HepG2 (cell line): ENCODE results near the gene PCNP. TPM values are rescaled to one million over a fixed set of nuclear protein-coding genes. Genes with fewer than 3 reads are reported as not detected.
A peak's percentile ranks its signal among the peaks of the same experiment; 100 is the strongest.

Experiments
- ATF5 ChIP-seq: sonication (generic); formaldehyde crosslinking; IDR thresholded peaks from 2 replicates; pipeline ENCODE4 v1.4.0; 2020; ENCODE audit warnings: mild to moderate bottlenecking, low read depth, missing genetic modification reagents
- CENPBD1 ChIP-seq: sonication (generic); formaldehyde crosslinking; IDR thresholded peaks from 2 replicates; pipeline ENCODE4 v1.8.0; 2022; ENCODE audit warnings: missing genetic modification reagents, low read depth, mild to moderate bottlenecking, borderline replicate concordance
- CERS6 ChIP-seq: sonication (generic); formaldehyde crosslinking; IDR thresholded peaks from 2 replicates; pipeline ENCODE4 v1.5.0; 2020; ENCODE audit warnings: missing genetic modification reagents
- GPN1 ChIP-seq: sonication (generic); formaldehyde crosslinking; IDR thresholded peaks from 2 replicates; pipeline ENCODE4 v1.5.1; 2020; ENCODE audit warnings: missing genetic modification reagents, borderline replicate concordance
- HNF4G ChIP-seq, 2 experiments: sonication (generic) in 1 of 2; formaldehyde crosslinking in 1 of 2; IDR thresholded peaks; 2 replicates each; pipeline versions ENCODE4 v1.4.0 to v1.6.1; 2011 to 2020; ENCODE audit warnings: borderline replicate concordance in 2 of 2, low read depth in 2 of 2, mild to moderate bottlenecking in 2 of 2, low read length in 1 of 2, missing genetic modification reagents in 1 of 2, moderate library complexity in 1 of 2
- MTF1 ChIP-seq: sonication (generic); formaldehyde crosslinking; IDR thresholded peaks from 2 replicates; pipeline ENCODE4 v1.5.0; 2020; ENCODE audit warnings: missing genetic modification reagents
- NR2F1 ChIP-seq, 2 experiments: fragments of 450-650 bp in 1 of 2; formaldehyde crosslinking in 1 of 2; IDR thresholded peaks; 2 replicates each; pipeline versions ENCODE4 v1.5.0 to v1.6.1; 2016 to 2020; ENCODE audit warnings: mild to moderate bottlenecking in 1 of 2, missing compliant biosample characterization in 1 of 2, missing genetic modification reagents in 1 of 2, moderate library complexity in 1 of 2
- PLSCR1 ChIP-seq: sonication (generic); formaldehyde crosslinking; IDR thresholded peaks from 2 replicates; pipeline ENCODE4 v1.5.0; 2020; ENCODE audit warnings: missing genetic modification reagents, mild to moderate bottlenecking, borderline replicate concordance
- STAT6 ChIP-seq: sonication (generic); formaldehyde crosslinking; IDR thresholded peaks from 2 replicates; pipeline ENCODE4 v1.4.0; 2020; ENCODE audit warnings: missing genetic modification reagents, mild to moderate bottlenecking, borderline replicate concordance
- TBX3 ChIP-seq: fragments of 450-650 bp; IDR thresholded peaks from 2 replicates; pipeline ENCODE4 v1.6.1; 2017; ENCODE audit warnings: antibody characterized with exemption, mild to moderate bottlenecking, inconsistent platforms, borderline replicate concordance
- THAP11 ChIP-seq: IDR thresholded peaks from 2 replicates; pipeline ENCODE4 v1.6.1; 2016; ENCODE audit warnings: missing biosample characterization, missing genetic modification reagents
- ZBTB21 ChIP-seq: sonication (generic); formaldehyde crosslinking; IDR thresholded peaks from 2 replicates; pipeline ENCODE4 v1.4.0; 2020; ENCODE audit warnings: missing genetic modification reagents
- ZFP91 ChIP-seq: sonication (generic); formaldehyde crosslinking; IDR thresholded peaks from 2 replicates; pipeline ENCODE4 v1.9.0; 2022; ENCODE audit warnings: missing genetic modification reagents, mild to moderate bottlenecking, borderline replicate concordance
- ZGPAT ChIP-seq: IDR thresholded peaks from 2 replicates; pipeline ENCODE4 v1.6.1; 2016; ENCODE audit warnings: mild to moderate bottlenecking
- ZMYM4 ChIP-seq: sonication (generic); formaldehyde crosslinking; IDR thresholded peaks from 2 replicates; pipeline ENCODE4 v1.8.1; 2023; ENCODE audit warnings: mild to moderate bottlenecking, missing genetic modification reagents
- ZNF501 ChIP-seq: sonication (generic); formaldehyde crosslinking; IDR thresholded peaks from 2 replicates; pipeline ENCODE4 v1.5.1; 2020; ENCODE audit warnings: mild to moderate bottlenecking, moderate library complexity, missing genetic modification reagents
- ZNF546 ChIP-seq: sonication (generic); formaldehyde crosslinking; conservative IDR thresholded peaks from 2 replicates; pipeline ENCODE4 v1.8.1; 2023; ENCODE audit warnings: mild to moderate bottlenecking, missing genetic modification reagents
- ZNF7 ChIP-seq: IDR thresholded peaks from 2 replicates; pipeline ENCODE4 v1.6.1; 2016; ENCODE audit warnings: missing biosample characterization, missing genetic modification reagents
- ZNF713 ChIP-seq: sonication (generic); formaldehyde crosslinking; IDR thresholded peaks from 2 replicates; pipeline ENCODE4 v1.4.0; 2020; ENCODE audit warnings: mild to moderate bottlenecking, missing genetic modification reagents
- polyA plus RNA-seq, 8 experiments: library from polyadenylated mRNA; depleted of rRNA in 3 of 8; stranded (reverse) in 7 of 8; unstranded in 1 of 8; fragments of >200 nt; fragmentation: Illumina TruSeq in 4 of 8; extraction: Trizol in 4 of 8; gene quantifications; 2 replicates each; pipeline versions ENCODE4 v1.2.1 to v1.2.3, GENCODE V29; 2011 to 2016; ENCODE audit warnings: low read depth in 4 of 8, missing spikeins in 1 of 8, mixed read lengths in 1 of 8; ENCODE audit not compliant: insufficient read depth in 1 of 8
- total RNA-seq, 5 experiments: library from RNA; depleted of rRNA; stranded (reverse); fragments of >200 nt; fragmentation: Illumina TruSeq; extraction: Trizol; gene quantifications; 2 replicates each; pipeline ENCODE4 v1.2.3, GENCODE V29; 2016; ENCODE audit warnings: low read depth in 1 of 5

Gene PCNP
- total and polyA plus RNA-seq, 2 of the 13 experiments (the other 11 are each of a cell fraction or from before 2014, with no cell fraction given) = 44.1 to 78.2 TPM

GRCh38 chr3:101574388-101575112 lies 570 bp downstream of the PCNP start (continued):
- TF ChIP-seq THAP11 (CRISPR knock-in tag) (no peak), NR2F1 (CRISPR knock-in tag; IDR thresholded peaks at IDR 0.05) (no peak), MTF1 (CRISPR knock-in tag) (no peak), CENPBD1 (CRISPR knock-in tag) (no peak), PLSCR1 (CRISPR knock-in tag) (no peak), ZFP91 (peak; percentile 56; the same call in 1 of the 2 replicates), ZNF501 (CRISPR knock-in tag) (peak; percentile 13; the same call in 1 of the 2 replicates), TBX3 (no peak), ZNF713 (CRISPR knock-in tag) (no peak), ZNF546 (peak; percentile 63; the same call in 1 of the 2 replicates), ZBTB21 (CRISPR knock-in tag) (no peak), ZGPAT (CRISPR knock-in tag) (no peak; the same call in 1 of the 2 replicates), GPN1 (CRISPR knock-in tag) (no peak), ATF5 (no peak), STAT6 (CRISPR knock-in tag) (no peak), CERS6 (CRISPR knock-in tag) (no peak), ZMYM4 (no peak; the same call in 1 of the 2 replicates), ZNF7 (no peak; the same call in 1 of the 2 replicates), HNF4G (IDR thresholded peaks at IDR 0.05; ENCODE audit: borderline replicate concordance, low read depth, low read length) (no peak), HNF4G (CRISPR knock-in tag; IDR thresholded peaks at IDR 0.05; ENCODE audit: borderline replicate concordance, low read depth) (no peak)
